ENCODE measurements around the gene TMEM107. TPM values are rescaled to one million over a fixed set of nuclear protein-coding genes. Genes with fewer than 3 reads are reported as not detected.
A peak's percentile ranks its signal among the peaks of the same experiment; 100 is the strongest.

TMEM107 gene
- total and polyA plus RNA-seq, 10 of the 15 experiments (the other 5 are each of a cell fraction or from before 2014, with no cell fraction given): 7.9 to 38.7 (median 22.9) TPM

GRCh38 chr17:8153525-8153956 is 22.6 kb downstream of the TMEM107 start:
- Histone ChIP-seq H3K9ac (ENCODE audit: control insufficient read depth, insufficient read depth, low read length) (no peak overlapping the region), H3K79me2 (ENCODE audit: control insufficient read depth, insufficient read depth, low read length) (peaks cover 21% of the 10 kb centered on the region), H3K4me3 (no peak overlapping the region), H3K9me3 (replicated peaks; ENCODE audit: control insufficient read depth, insufficient read depth, low read length) (no peaks in the 10 kb centered on the region), H2AFZ (ENCODE audit: control insufficient read depth, low read depth, low read length) (no peak overlapping the region), H4K20me1 (ENCODE audit: control insufficient read depth, insufficient read depth) (no peaks in the 10 kb centered on the region; the same call in 1 of the 2 replicates), H3K27me3 (replicated peaks in 1 of 2; ENCODE audit: control insufficient read depth in 2 of 2, insufficient read depth in 2 of 2, low read length in 1 of 2) (no peaks in the 10 kb centered on the region), H3K4me1 (ENCODE audit: control insufficient read depth, insufficient read depth, low read length) (peaks cover 22% of the 10 kb centered on the region), H3K27ac (ENCODE audit: control insufficient read depth, insufficient read depth) (no peak overlapping the region), H3K36me3 (ENCODE audit: control insufficient read depth in 2 of 2, insufficient read depth in 2 of 2, low read length in 1 of 2) (peaks cover 2 to 6% of the 10 kb centered on the region in 2 experiments; a peak in 3 of 4 replicates), H3K4me2 (ENCODE audit: control insufficient read depth, insufficient read depth) (no peak overlapping the region)
- in situ Hi-C loops (cut with MboI) (no loop called here), intact Hi-C loops (cut with micrococcal nuclease; ENCODE audit: unreplicated experiment) (no loop called here)
- ChIA-PET CTCF (interaction anchor here (1.8 to 4.4 kb wide), 2 partner anchors 15 to 35 kb away, joined by 6 to 36 read pairs; no protein-coding TSS in a partner anchor), SMC1A (ENCODE audit: uncharacterized antibody, unreplicated experiment) (interaction anchor here (1.3 kb wide), 2 partner anchors 26 to 63 kb away, joined by 3 to 4 read pairs; no protein-coding TSS in a partner anchor), POLR2A (interaction anchor here (0.5 to 7.5 kb wide), 5 partner anchors 10 to 63 kb away, joined by 3 to 71 read pairs (median 5); partner anchors contain the start of gene BORCS6), RAD21 (ENCODE audit: unreplicated experiment) (interaction anchor here (4.1 kb wide), 1 partner anchor 15 kb away, joined by 33 read pairs; no protein-coding TSS in a partner anchor)
- FAIRE-seq (no peak), ATAC-seq (no peak), DNase-seq (ENCODE audit: low read depth, low spot score) (no peak)
- TF ChIP-seq POLR2AphosphoS5 (IDR thresholded peaks at IDR 0.05; ENCODE audit: low read length) (0 out of 2 replicates have a peak, but pooled peaks have one; percentile 16), RAD51 (IDR thresholded peaks at IDR 0.05) (peak; percentile 73), RCOR1 (conservative IDR thresholded peaks at IDR 0.05; ENCODE audit: low read depth, low read length) (no peak), ESRRA (IDR thresholded peaks at IDR 0.05; ENCODE audit: low read length) (no peak), ZNF687 (IDR thresholded peaks at IDR 0.05) (no peak), STAT3 (IDR thresholded peaks at IDR 0.05; ENCODE audit: low read depth, low read length) (no peak), ATF3 (IDR thresholded peaks at IDR 0.05; ENCODE audit: borderline replicate concordance, extremely low read depth, low read depth, low read length) (peak; percentile 17; the same call in 1 of the 2 replicates), ATF7 (IDR thresholded peaks at IDR 0.05; ENCODE audit: low read depth) (no peak), ETV6 (conservative IDR thresholded peaks at IDR 0.05 in 1 of 2, IDR thresholded peaks at IDR 0.05 in 1 of 2; ENCODE audit: borderline replicate concordance in 1 of 2, low read depth in 1 of 2) (0 out of 4 replicates have a peak, but pooled peaks of 1 of the 2 experiments have one; percentile 9), USF1 (IDR thresholded peaks at IDR 0.05; ENCODE audit: borderline replicate concordance, extremely low read length, insufficient read depth, low read depth, low read length) (peak; percentile 65)
- no TSS peak for BruUV-seq (replicated peaks)
- WGBS (ENCODE audit: insufficient coverage, insufficient replicate concordance, low lambda C conversion rate, missing lambda C conversion rate): 45% methylated on average over 13 of the region's 13 CpGs
